Ovary (tissue), 3 donors: ENCODE data around the gene FAM193A.

Experiments
- CTCF ChIP-seq, 3 donors: fragments of 450-650 bp in 2 of 3; fragments of 200-600 bp in 1 of 3; IDR thresholded peaks; one replicate each; pipeline versions ENCODE4 v1.5.1 to v1.8.0; 2016 to 2022; ENCODE audit warnings: antibody characterized with exemption in 3 of 3, mild to moderate bottlenecking in 1 of 3
- EP300 ChIP-seq: sonication (generic); formaldehyde crosslinking; IDR thresholded peaks from one replicate; pipeline ENCODE4 v1.6.1; 2017; ENCODE audit warnings: antibody characterized with exemption
- POLR2A ChIP-seq: fragments of 450-650 bp; IDR thresholded peaks from one replicate; pipeline ENCODE4 v1.6.1; 2017; ENCODE audit warnings: antibody characterized with exemption, mild to moderate bottlenecking, moderate library complexity
- donor health status: DM: no; HTN: no; CAD: no.

GRCh38 chr4:2501034-2501594 lies 35.3 kb upstream of the FAM193A start:
- TF ChIP-seq CTCF (IDR thresholded peaks at IDR 0.05) = no peak
- TF ChIP-seq POLR2A = no peak
- no peak for TF ChIP-seq EP300
